ENCODE results near the gene PSME3IP1. TPM values are rescaled to one million over a fixed set of nuclear protein-coding genes. Genes with fewer than 3 reads are reported as not detected.

Gene PSME3IP1
- total and polyA plus RNA-seq, 2 of the 4 experiments (the other 2 are of a cell fraction), result 50.2 to 75.2 TPM

- H2AK9ac ChIP-seq (replicated peaks; ENCODE audit: low read depth, low read length, poor library complexity), result no peak overlapping the region
- no peaks in the 10 kb centered on the region for H3K79me1 ChIP-seq (ENCODE audit: low read depth in 1 of 2, low read length in 2 of 2)
- no peak overlapping the region for H3K4me2 ChIP-seq (ENCODE audit: low read depth, low read length)
- H3K36me3 ChIP-seq (ENCODE audit: control insufficient read depth, insufficient read depth, low read length), result no peaks in the 10 kb centered on the region; the same call in 1 of the 2 replicates
- no peak overlapping the region for H3K56ac ChIP-seq (ENCODE audit: extremely low read depth, insufficient read depth, low read length)
- no peak overlapping the region for H3K9ac ChIP-seq (ENCODE audit: low read depth, low read length)
- H2BK120ac ChIP-seq (ENCODE audit: low read depth, low read length), result no peak overlapping the region
- no peak overlapping the region for H3K27ac ChIP-seq (ENCODE audit: insufficient read depth, low read length)
- no peak overlapping the region for H3K23ac ChIP-seq (ENCODE audit: low read depth, low read length)
- no peak overlapping the region for H3K4ac ChIP-seq (ENCODE audit: low read depth, low read length)
- in situ Hi-C loops (cut with MboI; ENCODE audit: low sequenced_read_pairs) (no loop called here), intact Hi-C loops (cut with micrococcal nuclease) (no loop called here), dilution Hi-C loops (cut with HindIII; ENCODE audit: low sequenced_read_pairs, unreplicated experiment) (no loop called here)
- no peak for TF ChIP-seq MXI1 (IDR thresholded peaks at IDR 0.05; ENCODE audit: borderline replicate concordance, low read depth, low read length)
- no peak overlapping the region for H2BK5ac ChIP-seq (ENCODE audit: low read depth, low read length, poor library complexity, severe bottlenecking)
- H3K27me3 ChIP-seq (ENCODE audit: control insufficient read depth, insufficient read depth, low read length), result no peaks in the 10 kb centered on the region
- no peak overlapping the region for H2AK5ac ChIP-seq (ENCODE audit: low read depth, low read length)
- no peak overlapping the region for H4K91ac ChIP-seq (ENCODE audit: insufficient read depth, low read depth, low read length)
- CTCF ChIA-PET, result no interaction called here
- H2BK20ac ChIP-seq (ENCODE audit: low read depth, low read length), result no peak overlapping the region
- no peak overlapping the region for H3K4me3 ChIP-seq (ENCODE audit: insufficient read depth, low read depth, low read length)
- H3K9me1 ChIP-seq (ENCODE audit: insufficient read depth, low read length), result peaks cover 3% of the 10 kb centered on the region; the same call in 1 of the 2 replicates
- H2AFZ ChIP-seq (replicated peaks; ENCODE audit: low read length, poor library complexity), result no peak overlapping the region
- no peaks in the 10 kb centered on the region for H4K20me1 ChIP-seq (ENCODE audit: insufficient read depth, low read length)
- POLR2A ChIA-PET (ENCODE audit: unreplicated experiment), result no interaction called here
- no peak overlapping the region for H4K8ac ChIP-seq (ENCODE audit: low read depth in 2 of 2, low read length in 2 of 2)
- H3K9me3 ChIP-seq (ENCODE audit: control insufficient read depth, insufficient read depth, low read length), result no peaks in the 10 kb centered on the region
- H3K14ac ChIP-seq (replicated peaks; ENCODE audit: low read depth, low read length), result no peak overlapping the region
- H4K5ac ChIP-seq (ENCODE audit: low read depth, low read length), result no peak overlapping the region
- no peak overlapping the region for H3K18ac ChIP-seq (ENCODE audit: low read depth, low read length)
- 80% methylated on average over 2 of the region's 10 CpGs; no CpG with 5 or more reads in 1 of the 2 experiments for WGBS, 2 experiments (ENCODE audit: extremely low coverage in 2 of 2, insufficient read length in 1 of 2)
- no peak for ATAC-seq (ENCODE audit: low read depth)
- no peak for DNase-seq
- no peak overlapping the region for H2BK15ac ChIP-seq (ENCODE audit: low read depth, low read length)
- no TSS peak for BruUV-seq (replicated peaks)
- H3K4me1 ChIP-seq (ENCODE audit: control insufficient read depth, insufficient read depth, low read length), result no peaks in the 10 kb centered on the region
These were observed 48.1 kb downstream of the PSME3IP1 start for GRCh38 chr16:57137566-57138273.
